GM21423 (cell line): ENCODE measurements around the gene CNKSR2.

Experiments used
- ATAC-seq: cut with Tn5 transposase; IDR thresholded peaks from one replicate; pipeline ENCODE4 v1.9.1; 2021; ENCODE audit warnings: mild to moderate bottlenecking, moderate library complexity; ENCODE audit not compliant: unreplicated experiment

Gene CNKSR2

GRCh38 chrX:21662761-21663160 lies 288.5 kb downstream of the CNKSR2 start:
- ATAC-seq, result no peak

GRCh38 chrX:21666252-21666651 lies 292.0 kb downstream of the CNKSR2 start:
- ATAC-seq, result no peak

- no peak for ATAC-seq
Measured at GRCh38 chrX:21666679-21667078, 292.5 kb downstream of the CNKSR2 start.

GRCh38 chrX:21674430-21675186 lies 300.4 kb downstream of the CNKSR2 start:
- no peak for ATAC-seq

GRCh38 chrX:21675931-21676330 lies 301.7 kb downstream of the CNKSR2 start:
- no peak for ATAC-seq

- no peak for ATAC-seq
Measured at GRCh38 chrX:21678048-21678612, 303.9 kb downstream of the CNKSR2 start.

GRCh38 chrX:21683941-21684340 lies 309.7 kb downstream of the CNKSR2 start:
- no peak for ATAC-seq

- ATAC-seq, result no peak
Measured at GRCh38 chrX:21691512-21692018, 317.3 kb downstream of the CNKSR2 start.

GRCh38 chrX:21698272-21698671 lies 324.1 kb downstream of the CNKSR2 start:
- ATAC-seq, result no peak

- ATAC-seq, result no peak
Measured at GRCh38 chrX:21699136-21699535, 324.9 kb downstream of the CNKSR2 start.

- no peak for ATAC-seq
Measured at GRCh38 chrX:21700275-21700674, 326.1 kb downstream of the CNKSR2 start.

- no peak for ATAC-seq
Measured at GRCh38 chrX:21700967-21701366, 326.7 kb downstream of the CNKSR2 start.

- no peak for ATAC-seq
Measured at GRCh38 chrX:21702725-21703124, 328.5 kb downstream of the CNKSR2 start.
